PFSK-1 (cell line): ENCODE data around the gene AKAP13.

Experiments
- FOXP2 ChIP-seq: optimal IDR thresholded peaks from 2 replicates; pipeline ENCODE3; 2011; ENCODE audit warnings: borderline replicate concordance, control low read depth, inconsistent platforms; ENCODE audit not compliant: insufficient read depth; ENCODE audit errors: extremely low read length, extremely low read depth
- POLR2AphosphoS5 ChIP-seq: IDR thresholded peaks from 2 replicates; pipeline ENCODE4 v1.6.1; 2012; ENCODE audit warnings: low read depth, mild to moderate bottlenecking, control low read depth, low read length, moderate library complexity
- SIN3A ChIP-seq: IDR thresholded peaks from 2 replicates; pipeline ENCODE4 v1.6.1; 2012; ENCODE audit warnings: mild to moderate bottlenecking, low read length, moderate library complexity, borderline replicate concordance; ENCODE audit not compliant: insufficient read depth
- TAF1 ChIP-seq: IDR thresholded peaks from 2 replicates; pipeline ENCODE4 v1.6.1; 2012; ENCODE audit warnings: low read length, control low read depth, borderline replicate concordance; ENCODE audit not compliant: insufficient read depth
- TF ChIP-seq, protein P1 (sequence below), 2 experiments: IDR thresholded peaks; 2 replicates each; pipeline versions ENCODE4 v1.6.1 to v1.8.0; 2011 to 2012; ENCODE audit warnings: low read depth in 2 of 2, low read length in 2 of 2, control low read depth in 1 of 2, inconsistent platforms in 1 of 2, mild to moderate bottlenecking in 1 of 2, moderate library complexity in 1 of 2; ENCODE audit not compliant: insufficient read depth in 1 of 2

AKAP13 gene

DNA sequence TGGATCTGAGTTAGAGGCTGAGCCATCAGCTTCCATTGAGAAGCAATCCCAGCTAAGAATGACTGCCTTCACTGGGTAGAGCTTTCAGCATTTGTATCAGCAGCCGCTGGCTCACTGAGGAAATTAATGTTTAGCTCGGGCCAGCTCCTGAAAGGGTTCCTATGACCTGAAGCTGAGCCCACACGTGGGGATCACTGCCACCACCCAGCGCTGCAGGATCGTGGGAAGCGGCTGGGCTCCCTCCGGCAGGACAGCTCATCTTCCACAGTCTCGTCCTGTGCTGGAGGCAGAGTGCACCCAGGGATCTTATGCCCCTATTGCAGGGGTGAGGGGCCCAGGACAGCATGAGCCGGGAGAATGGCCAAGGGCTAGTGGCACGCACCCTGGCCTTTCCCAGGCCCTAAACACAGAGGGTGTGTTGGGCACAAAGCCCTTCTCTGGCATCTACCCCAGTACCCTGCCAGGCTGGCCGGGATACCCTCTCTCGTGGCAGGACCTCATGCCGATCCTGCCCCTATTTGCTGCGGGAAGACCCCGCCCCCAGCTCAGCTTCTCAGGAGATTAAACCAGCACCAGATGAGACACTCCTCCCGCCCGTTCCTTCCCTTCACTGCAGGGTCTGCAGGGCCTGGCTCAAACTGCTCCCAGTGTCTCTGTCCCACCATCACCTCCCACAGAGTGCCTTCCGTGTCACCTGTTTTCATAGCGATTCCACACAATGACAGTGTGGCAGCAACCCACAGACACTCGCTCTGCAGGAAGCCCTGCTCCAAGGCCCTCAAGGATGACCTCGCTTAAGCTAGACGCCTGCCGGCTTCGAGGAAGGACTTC is 385.8 kb downstream of the AKAP13 start:
- TF ChIP-seq SIN3A, result no peak

DNA sequence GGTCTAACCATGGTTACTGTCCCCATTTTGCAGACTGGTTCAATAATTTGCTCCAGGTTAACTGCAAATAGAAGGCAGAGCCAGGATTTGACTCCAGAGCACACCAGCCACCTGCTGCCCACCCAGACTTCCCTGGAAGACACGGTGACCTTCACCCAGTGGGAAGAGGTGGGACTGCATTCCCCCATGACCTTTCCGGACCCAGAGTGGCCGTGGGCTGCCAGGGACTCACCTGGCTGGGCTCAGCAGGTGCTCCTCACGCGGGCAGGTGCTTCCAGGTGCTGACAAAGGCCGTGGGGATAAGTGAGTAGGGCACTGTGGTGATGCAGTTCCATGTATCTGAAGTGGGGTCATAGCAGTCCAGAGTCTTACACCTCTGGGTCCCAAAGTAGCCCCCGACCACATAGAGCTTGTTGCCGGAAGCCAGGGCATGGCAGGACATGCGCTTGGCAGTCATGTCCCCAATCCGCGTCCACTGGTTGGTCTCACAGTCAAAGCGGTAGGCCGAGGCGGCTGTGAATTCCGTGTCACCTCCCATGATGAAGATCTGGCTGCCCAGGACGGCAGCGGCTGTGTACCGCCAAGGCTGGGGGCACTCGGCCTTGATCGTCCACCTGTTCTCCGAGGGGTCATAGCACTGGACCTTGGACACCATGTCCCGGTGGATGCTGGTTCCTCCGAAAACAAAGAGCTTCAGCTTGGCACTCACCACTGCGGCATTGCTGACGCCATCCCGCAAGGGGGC is 387.6 kb downstream of the AKAP13 start:
- TF ChIP-seq FOXP2 (no peak), SIN3A (no peak), POLR2AphosphoS5 (no peak), TAF1 (no peak)
- TF ChIP-seq, protein P1, sequence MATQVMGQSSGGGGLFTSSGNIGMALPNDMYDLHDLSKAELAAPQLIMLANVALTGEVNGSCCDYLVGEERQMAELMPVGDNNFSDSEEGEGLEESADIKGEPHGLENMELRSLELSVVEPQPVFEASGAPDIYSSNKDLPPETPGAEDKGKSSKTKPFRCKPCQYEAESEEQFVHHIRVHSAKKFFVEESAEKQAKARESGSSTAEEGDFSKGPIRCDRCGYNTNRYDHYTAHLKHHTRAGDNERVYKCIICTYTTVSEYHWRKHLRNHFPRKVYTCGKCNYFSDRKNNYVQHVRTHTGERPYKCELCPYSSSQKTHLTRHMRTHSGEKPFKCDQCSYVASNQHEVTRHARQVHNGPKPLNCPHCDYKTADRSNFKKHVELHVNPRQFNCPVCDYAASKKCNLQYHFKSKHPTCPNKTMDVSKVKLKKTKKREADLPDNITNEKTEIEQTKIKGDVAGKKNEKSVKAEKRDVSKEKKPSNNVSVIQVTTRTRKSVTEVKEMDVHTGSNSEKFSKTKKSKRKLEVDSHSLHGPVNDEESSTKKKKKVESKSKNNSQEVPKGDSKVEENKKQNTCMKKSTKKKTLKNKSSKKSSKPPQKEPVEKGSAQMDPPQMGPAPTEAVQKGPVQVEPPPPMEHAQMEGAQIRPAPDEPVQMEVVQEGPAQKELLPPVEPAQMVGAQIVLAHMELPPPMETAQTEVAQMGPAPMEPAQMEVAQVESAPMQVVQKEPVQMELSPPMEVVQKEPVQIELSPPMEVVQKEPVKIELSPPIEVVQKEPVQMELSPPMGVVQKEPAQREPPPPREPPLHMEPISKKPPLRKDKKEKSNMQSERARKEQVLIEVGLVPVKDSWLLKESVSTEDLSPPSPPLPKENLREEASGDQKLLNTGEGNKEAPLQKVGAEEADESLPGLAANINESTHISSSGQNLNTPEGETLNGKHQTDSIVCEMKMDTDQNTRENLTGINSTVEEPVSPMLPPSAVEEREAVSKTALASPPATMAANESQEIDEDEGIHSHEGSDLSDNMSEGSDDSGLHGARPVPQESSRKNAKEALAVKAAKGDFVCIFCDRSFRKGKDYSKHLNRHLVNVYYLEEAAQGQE (IDR thresholded peaks at IDR 0.05; ENCODE audit: insufficient read depth in 1 of 2, low read depth in 2 of 2, low read length in 2 of 2), result no peak

DNA sequence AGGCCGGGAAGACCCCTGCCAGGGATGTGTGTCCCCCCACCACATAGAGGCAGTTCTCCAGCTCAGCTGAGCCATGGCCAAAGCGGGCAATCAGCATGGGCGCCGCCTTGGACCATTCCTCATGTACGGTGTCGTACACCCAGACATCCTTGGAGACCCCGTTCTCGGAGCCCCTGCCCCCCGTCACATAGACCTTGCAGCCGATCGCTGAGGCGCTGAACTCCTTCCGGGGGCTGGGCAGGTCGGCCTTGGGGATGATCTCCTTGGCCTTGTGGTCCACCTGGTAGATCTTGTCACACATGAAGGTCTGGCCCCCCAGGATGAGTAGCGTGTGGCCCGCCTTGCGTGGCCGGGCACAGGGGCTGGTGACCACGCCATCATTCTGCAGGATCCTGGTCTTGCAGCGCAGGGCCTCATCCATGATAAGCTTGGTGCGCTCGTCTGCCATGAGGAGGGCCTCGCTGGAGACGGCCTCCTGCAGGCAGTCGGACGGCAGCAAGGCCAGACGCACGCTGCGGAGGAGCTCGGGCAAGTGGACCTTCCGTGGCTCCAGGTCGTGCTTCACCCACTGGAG is 388.3 kb downstream of the AKAP13 start:
- TF ChIP-seq FOXP2 (no peak), TAF1 (no peak), SIN3A (no peak), POLR2AphosphoS5 (no peak)
- TF ChIP-seq, protein P1 (IDR thresholded peaks at IDR 0.05; ENCODE audit: insufficient read depth in 1 of 2, low read depth in 2 of 2, low read length in 2 of 2), result no peak

DNA sequence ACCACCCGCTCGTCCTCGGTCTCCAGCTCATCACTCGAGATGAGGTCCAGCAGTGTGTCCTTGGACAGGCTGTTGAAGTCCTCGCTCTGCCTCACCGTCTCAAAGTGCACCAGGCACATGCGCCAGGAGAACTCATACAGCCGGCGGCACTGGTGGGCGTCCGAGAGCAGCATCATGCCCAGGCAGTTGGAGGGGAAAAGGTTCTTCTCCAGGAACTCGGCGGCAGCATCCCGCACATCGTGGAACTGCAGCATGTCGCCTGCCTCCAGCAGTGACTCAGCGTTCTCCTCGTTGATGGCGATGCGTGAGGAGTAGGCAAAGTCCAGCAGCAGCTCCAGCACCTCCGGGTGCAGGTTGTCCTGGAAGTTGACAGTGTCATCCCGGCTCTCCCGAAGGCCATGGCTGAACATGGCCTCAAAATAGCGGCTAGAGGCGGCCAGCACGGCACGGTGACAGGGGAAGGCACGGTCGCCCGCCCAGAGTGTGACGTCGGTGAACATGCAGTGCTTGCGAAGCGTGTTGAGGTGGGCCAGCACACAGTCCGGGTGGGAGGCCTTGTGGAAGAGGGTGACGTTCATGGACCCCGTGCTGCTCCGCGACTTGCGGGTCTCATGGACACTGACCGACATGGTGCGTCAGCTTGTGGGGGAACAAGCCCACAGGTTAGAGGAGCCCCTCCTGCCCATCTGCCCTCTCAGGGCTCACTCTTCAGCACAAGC is 388.9 kb downstream of the AKAP13 start:
- TF ChIP-seq, protein P1 (IDR thresholded peaks at IDR 0.05; ENCODE audit: insufficient read depth in 1 of 2, low read depth in 2 of 2, low read length in 2 of 2), result no peak

DNA sequence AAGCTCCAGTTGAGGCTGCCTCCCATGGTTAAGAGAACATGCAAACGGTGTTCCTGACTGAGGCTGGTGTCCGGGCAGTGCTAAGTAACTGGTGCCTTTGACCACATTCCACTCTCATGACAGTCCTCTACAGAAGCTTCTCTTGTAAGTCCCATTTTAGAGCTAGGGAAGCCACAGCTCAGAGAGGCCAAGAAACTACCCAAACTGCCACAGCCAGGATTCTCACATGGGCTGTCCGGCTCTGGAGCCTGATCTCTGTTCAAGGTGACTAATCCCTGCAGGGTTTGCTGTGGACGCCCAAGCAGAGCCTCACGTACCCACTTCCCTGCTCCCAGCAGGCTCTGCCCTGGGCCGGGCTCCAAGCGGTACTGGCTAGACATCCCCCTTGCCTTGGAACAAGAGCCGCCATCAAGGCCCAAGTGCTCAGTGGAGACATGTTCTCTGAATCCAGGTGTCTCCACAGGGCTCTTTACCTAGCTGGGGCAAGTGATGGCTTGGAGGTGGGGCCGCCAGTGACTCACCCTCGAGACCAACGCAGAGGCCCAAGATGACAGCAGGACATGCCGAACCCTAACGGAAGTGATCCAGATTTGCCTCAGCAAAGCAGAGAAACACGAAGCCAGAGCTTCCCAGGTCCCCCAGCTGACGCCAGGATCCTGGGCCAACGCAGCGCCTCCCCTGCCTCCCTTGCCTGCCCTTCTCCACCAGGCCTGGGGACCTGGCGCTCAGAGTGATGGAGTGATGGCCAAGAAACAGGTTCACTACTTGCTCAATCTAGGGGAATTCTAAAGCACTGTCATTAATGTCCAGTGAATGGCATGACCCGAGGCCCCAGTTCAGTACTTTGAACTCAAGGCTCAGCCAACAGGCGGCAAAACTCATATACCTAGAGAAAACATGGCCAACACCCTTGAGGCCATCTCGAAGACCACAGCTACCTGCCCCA is 390.0 kb downstream of the AKAP13 start:
- TF ChIP-seq POLR2AphosphoS5 (no peak), TAF1 (no peak), FOXP2 (no peak), SIN3A (no peak)
- TF ChIP-seq, protein P1 (IDR thresholded peaks at IDR 0.05; ENCODE audit: insufficient read depth in 1 of 2, low read depth in 2 of 2, low read length in 2 of 2), result no peak
